Fibroblast of lung (primary cell): ENCODE data around the gene FAM117A. TPM values are rescaled to one million over a fixed set of nuclear protein-coding genes. Genes with fewer than 3 reads are reported as not detected.

ENCODE experiments used
- DNase-seq, 2 donors: peaks; one replicate each; pipeline versions ENCODE4 v3.0.0 to v3.0.0-alpha.2; 2010; ENCODE audit warnings: low read depth in 2 of 2
- H2AFZ ChIP-seq: 2 replicates; pipeline ENCODE4 v1.5.1; 2012; ENCODE audit warnings: low read length, control low read depth, inconsistent platforms
- H3K27ac ChIP-seq: 2 replicates; pipeline ENCODE4 v1.5.1; 2011; ENCODE audit warnings: low read length, control low read depth; ENCODE audit not compliant: insufficient read depth
- H3K27me3 ChIP-seq: 2 replicates; pipeline ENCODE4 v1.5.1; 2011; ENCODE audit warnings: mild to moderate bottlenecking, low read length; ENCODE audit not compliant: control insufficient read depth, insufficient read depth
- H3K36me3 ChIP-seq: 2 replicates; pipeline ENCODE4 v1.5.1; 2011; ENCODE audit warnings: low read length; ENCODE audit not compliant: control insufficient read depth, insufficient read depth
- H3K4me1 ChIP-seq: 2 replicates; pipeline ENCODE4 v1.5.1; 2011; ENCODE audit warnings: low read length; ENCODE audit not compliant: control insufficient read depth, insufficient read depth; ENCODE audit errors: extremely low read depth
- H3K4me2 ChIP-seq: 2 replicates; pipeline ENCODE4 v1.5.1; 2011; ENCODE audit warnings: low read length, control low read depth; ENCODE audit not compliant: insufficient read depth; ENCODE audit errors: extremely low read depth
- H3K4me3 ChIP-seq, 4 experiments: fragments of 200-600 bp in 1 of 4; sonication (generic) in 1 of 4; replicated peaks in 1 of 4; 2 replicates each; pipeline ENCODE4 v1.5.1; 2011 to 2016; ENCODE audit warnings: low read length in 4 of 4, low read depth in 3 of 4, mild to moderate bottlenecking in 3 of 4, control low read depth in 2 of 4, inconsistent platforms in 1 of 4, mixed read lengths in 1 of 4; ENCODE audit not compliant: insufficient read depth in 1 of 4; ENCODE audit errors: control extremely low read depth in 1 of 4
- H3K79me2 ChIP-seq: 2 replicates; pipeline ENCODE4 v1.5.1; 2012; ENCODE audit warnings: mild to moderate bottlenecking, low read length, inconsistent platforms; ENCODE audit not compliant: control insufficient read depth, insufficient read depth
- H3K9ac ChIP-seq: 2 replicates; pipeline ENCODE4 v1.5.1; 2011; ENCODE audit warnings: mild to moderate bottlenecking, low read length, control low read depth; ENCODE audit not compliant: insufficient read depth
- H3K9me3 ChIP-seq: 2 replicates; pipeline ENCODE4 v1.5.1; 2012; ENCODE audit warnings: low read depth, low read length; ENCODE audit not compliant: control insufficient read depth, insufficient read depth
- H4K20me1 ChIP-seq: 2 replicates; pipeline ENCODE4 v1.5.1; 2011; ENCODE audit warnings: low read length; ENCODE audit not compliant: control insufficient read depth, insufficient read depth; ENCODE audit errors: extremely low read depth
- EZH2 ChIP-seq: IDR thresholded peaks from 2 replicates; pipeline ENCODE4 v1.5.1; 2012; ENCODE audit warnings: low read length, control low read depth, mild to moderate bottlenecking; ENCODE audit errors: missing control alignments
- polyA plus RNA-seq, 2 donors: library from polyadenylated mRNA; depleted of rRNA in 1 of 2; stranded (reverse) in 1 of 2; unstranded in 1 of 2; fragments of >200 nt; gene quantifications; 2 replicates each; pipeline ENCODE4 v1.2.1, GENCODE V29; 2011 to 2012; ENCODE audit warnings: missing spikeins in 1 of 2
- total RNA-seq: library from RNA; depleted of rRNA; stranded (reverse); fragments of >200 nt; gene quantifications from 2 replicates; pipeline ENCODE4 v1.2.1, GENCODE V29; 2014
- TF ChIP-seq, protein P1 (sequence below), 2 donors: IDR thresholded peaks in 1 of 2; conservative IDR thresholded peaks in 1 of 2; 1 replicate in 1 of 2; 2 replicates in 1 of 2; pipeline ENCODE4 v1.5.1; 2011 to 2012; ENCODE audit warnings: low read length in 2 of 2, control low read depth in 1 of 2, inconsistent platforms in 1 of 2, low read depth in 1 of 2, mild to moderate bottlenecking in 1 of 2

FAM117A gene
- total and polyA plus RNA-seq, 2 donors (not counting 1 experiment from before 2014, with no cell fraction given): 2.4 to 3.3 TPM

DNA sequence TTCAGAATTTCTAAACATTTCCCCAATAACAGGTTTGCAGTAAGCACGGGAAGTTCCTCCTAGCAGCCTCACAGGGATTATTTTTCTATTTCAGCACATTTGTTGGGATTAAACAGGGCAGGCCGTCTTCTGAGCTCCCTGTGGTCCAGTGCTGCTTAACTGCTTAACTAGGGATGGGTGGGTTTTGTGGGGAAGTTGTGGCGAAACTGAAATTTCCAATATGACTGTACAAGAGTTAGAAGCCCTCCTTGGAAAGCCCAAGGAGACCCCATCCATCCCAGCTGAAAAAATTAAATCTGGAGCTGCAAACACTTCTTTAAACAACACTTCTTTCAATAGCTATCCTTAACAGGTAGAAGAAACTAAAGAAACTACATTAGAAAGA, 22.2 kb downstream of the FAM117A start:
- H3K4me2 ChIP-seq: no peak overlapping the region
- TF ChIP-seq EZH2: no peak
- TF ChIP-seq, protein P1, sequence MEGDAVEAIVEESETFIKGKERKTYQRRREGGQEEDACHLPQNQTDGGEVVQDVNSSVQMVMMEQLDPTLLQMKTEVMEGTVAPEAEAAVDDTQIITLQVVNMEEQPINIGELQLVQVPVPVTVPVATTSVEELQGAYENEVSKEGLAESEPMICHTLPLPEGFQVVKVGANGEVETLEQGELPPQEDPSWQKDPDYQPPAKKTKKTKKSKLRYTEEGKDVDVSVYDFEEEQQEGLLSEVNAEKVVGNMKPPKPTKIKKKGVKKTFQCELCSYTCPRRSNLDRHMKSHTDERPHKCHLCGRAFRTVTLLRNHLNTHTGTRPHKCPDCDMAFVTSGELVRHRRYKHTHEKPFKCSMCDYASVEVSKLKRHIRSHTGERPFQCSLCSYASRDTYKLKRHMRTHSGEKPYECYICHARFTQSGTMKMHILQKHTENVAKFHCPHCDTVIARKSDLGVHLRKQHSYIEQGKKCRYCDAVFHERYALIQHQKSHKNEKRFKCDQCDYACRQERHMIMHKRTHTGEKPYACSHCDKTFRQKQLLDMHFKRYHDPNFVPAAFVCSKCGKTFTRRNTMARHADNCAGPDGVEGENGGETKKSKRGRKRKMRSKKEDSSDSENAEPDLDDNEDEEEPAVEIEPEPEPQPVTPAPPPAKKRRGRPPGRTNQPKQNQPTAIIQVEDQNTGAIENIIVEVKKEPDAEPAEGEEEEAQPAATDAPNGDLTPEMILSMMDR (conservative IDR thresholded peaks at IDR 0.05 in 1 of 2, IDR thresholded peaks at IDR 0.05 in 1 of 2; ENCODE audit: low read depth in 1 of 2, low read length in 2 of 2): no peak
- no peak overlapping the region for H3K9ac ChIP-seq

DNA sequence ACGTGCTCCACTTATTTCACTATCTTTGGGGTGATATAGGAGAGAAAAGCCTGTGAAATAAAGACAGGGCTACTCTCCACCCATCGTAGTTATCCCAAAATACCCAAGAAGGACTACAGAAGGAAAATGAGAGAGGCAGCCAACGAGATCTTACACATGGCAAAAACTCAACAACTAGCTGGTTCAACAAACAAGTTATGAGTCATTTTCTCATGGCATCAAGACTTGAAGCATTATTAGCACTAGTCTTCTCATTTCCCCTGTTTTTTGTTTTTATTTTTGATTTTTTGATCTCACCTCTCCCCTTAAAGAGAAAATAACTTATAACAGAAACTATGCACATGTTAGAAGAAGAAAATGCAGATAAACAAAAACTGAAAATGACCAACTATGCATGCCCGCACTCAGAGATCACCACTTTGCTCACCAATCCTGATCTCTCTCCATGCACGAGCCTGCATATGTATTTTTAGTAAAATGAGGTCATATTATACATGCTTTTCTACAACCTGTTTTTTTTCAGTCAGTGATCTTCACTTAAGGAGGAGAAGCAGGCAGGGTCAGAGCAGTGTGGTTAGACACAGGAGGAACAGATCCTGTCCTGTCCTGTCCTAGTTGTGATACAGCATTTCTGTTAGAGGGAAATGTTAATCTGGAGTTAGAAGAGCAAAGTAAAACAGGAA, 22.8 kb downstream of the FAM117A start:
- H3K4me3 ChIP-seq: no peak overlapping the region
- no peak overlapping the region for H2AFZ ChIP-seq
- H3K36me3 ChIP-seq: no peaks in the 10 kb centered on the region
- peaks cover 6% of the 10 kb centered on the region for H3K4me1 ChIP-seq
- H3K9me3 ChIP-seq: no peaks in the 10 kb centered on the region
- peak; percentile 15 to 33 for DNase-seq
- TF ChIP-seq EZH2: no peak
- TF ChIP-seq, protein P1 (conservative IDR thresholded peaks at IDR 0.05 in 1 of 2, IDR thresholded peaks at IDR 0.05 in 1 of 2; ENCODE audit: low read depth in 1 of 2, low read length in 2 of 2): no peak
- H4K20me1 ChIP-seq: no peaks in the 10 kb centered on the region
- no peak overlapping the region for H3K4me2 ChIP-seq
- no peaks in the 10 kb centered on the region for H3K79me2 ChIP-seq
- H3K27ac ChIP-seq: no peak overlapping the region
- no peak overlapping the region for H3K9ac ChIP-seq
- H3K27me3 ChIP-seq: no peaks in the 10 kb centered on the region

More for the DNA sequence above, 22.2 kb downstream of the FAM117A start:
- no peaks in the 10 kb centered on the region for H3K27me3 ChIP-seq
- no peaks in the 10 kb centered on the region for H3K79me2 ChIP-seq
- no peak overlapping the region for H2AFZ ChIP-seq
- peaks cover 6% of the 10 kb centered on the region for H3K4me1 ChIP-seq
- H3K27ac ChIP-seq: no peak overlapping the region
- H3K9me3 ChIP-seq: no peaks in the 10 kb centered on the region
- DNase-seq: no peak
- H3K4me3 ChIP-seq: no peak overlapping the region
- H4K20me1 ChIP-seq: no peaks in the 10 kb centered on the region
- H3K36me3 ChIP-seq: no peaks in the 10 kb centered on the region

DNA sequence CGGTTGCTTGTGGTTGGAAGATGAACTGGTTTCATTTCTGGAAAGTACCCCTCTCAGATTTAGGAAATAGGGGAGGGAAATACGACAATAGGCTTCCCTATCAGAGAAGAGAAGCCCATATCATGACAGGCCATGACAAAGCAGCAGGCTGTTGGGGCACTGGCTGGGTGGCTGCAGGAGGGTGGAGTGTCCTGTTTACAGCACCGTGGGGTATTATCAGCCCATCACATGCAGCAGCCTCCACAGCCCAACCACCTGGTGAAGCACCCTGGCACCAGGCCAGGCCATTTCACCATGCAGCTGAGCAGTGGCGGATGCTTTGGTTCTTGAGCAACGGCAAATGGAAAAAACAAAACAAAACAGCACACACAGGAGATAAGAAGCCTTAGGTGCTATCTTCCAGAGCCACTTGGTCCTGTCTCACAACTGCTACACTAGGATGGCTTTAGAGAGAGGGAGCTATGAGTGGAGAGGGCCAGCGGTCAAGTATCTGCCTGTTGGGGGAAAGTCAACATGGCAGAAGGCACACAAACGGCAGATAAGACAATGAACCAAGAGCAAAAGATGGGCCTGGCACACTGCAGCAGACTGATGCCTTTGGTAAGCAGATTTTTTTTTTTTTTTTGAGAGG, 24.2 kb downstream of the FAM117A start:
- H3K9me3 ChIP-seq: no peaks in the 10 kb centered on the region
- no peaks in the 10 kb centered on the region for H3K79me2 ChIP-seq
- H3K27ac ChIP-seq: no peak overlapping the region
- peak in 1 of 2 donors; percentile 21 for DNase-seq
- H3K36me3 ChIP-seq: no peaks in the 10 kb centered on the region
- no peaks in the 10 kb centered on the region for H4K20me1 ChIP-seq
- TF ChIP-seq EZH2: no peak
- TF ChIP-seq, protein P1 (conservative IDR thresholded peaks at IDR 0.05 in 1 of 2, IDR thresholded peaks at IDR 0.05 in 1 of 2; ENCODE audit: low read depth in 1 of 2, low read length in 2 of 2): no peak
- H3K4me3 ChIP-seq: no peak overlapping the region
- H3K4me2 ChIP-seq: no peak overlapping the region
- H3K27me3 ChIP-seq: no peaks in the 10 kb centered on the region
- H2AFZ ChIP-seq: no peak overlapping the region
- H3K4me1 ChIP-seq: peaks cover 6% of the 10 kb centered on the region
- no peak overlapping the region for H3K9ac ChIP-seq
